ENCODE data around the gene FAM98A. TPM values are rescaled to one million over a fixed set of nuclear protein-coding genes. Genes with fewer than 3 reads are reported as not detected.

FAM98A gene
- total and polyA plus RNA-seq, 9 of the 15 experiments (the other 6 are each of a cell fraction or from before 2014, with no cell fraction given), result 16.5 to 238 (median 44.6) TPM

GRCh38 chr2:33598561-33599174 lies 431 bp downstream of the FAM98A start (continued):
- TF ChIP-seq NR3C1 (CRISPR knock-in tag; IDR thresholded peaks at IDR 0.05) (no peak; the same call in 1 of the 2 replicates), NFATC3 (IDR thresholded peaks at IDR 0.05) (no peak), ZNF316 (IDR thresholded peaks at IDR 0.05) (0 out of 2 replicates have a peak, but pooled peaks have one; percentile 43), PKNOX1 (IDR thresholded peaks at IDR 0.05) (peak; percentile 52), ZFX (CRISPR knock-in tag; IDR thresholded peaks at IDR 0.05) (peak; percentile 55; the same call in 1 of the 2 replicates), TEAD2 (tag; IDR thresholded peaks at IDR 0.05) (no peak), NR2C2 (CRISPR knock-in tag; IDR thresholded peaks at IDR 0.05) (no peak), NR2C2 (tag; IDR thresholded peaks at IDR 0.05) (0 out of 2 replicates have a peak, but pooled peaks have one; percentile 3), KDM5B (IDR thresholded peaks at IDR 0.05; ENCODE audit: insufficient replicate concordance, low read depth, low read length) (peak; percentile 5), SAFB (IDR thresholded peaks at IDR 0.05; ENCODE audit: borderline replicate concordance, low read depth, low read length) (no peak), CHD1 (IDR thresholded peaks at IDR 0.05; ENCODE audit: low read length) (peak; percentile 55), BCOR (IDR thresholded peaks at IDR 0.05) (peak; percentile 27; the same call in 1 of the 2 replicates), TFE3 (CRISPR knock-in tag; IDR thresholded peaks at IDR 0.05) (no peak), PBX2 (CRISPR knock-in tag; IDR thresholded peaks at IDR 0.05; ENCODE audit: low read depth) (no peak), PBX2 (tag; conservative IDR thresholded peaks at IDR 0.05; ENCODE audit: low read depth) (0 out of 2 replicates have a peak, but pooled peaks have one; percentile 12), KDM1A (IDR thresholded peaks at IDR 0.05) (peak; percentile 61 to 79; a peak in 3 of 4 replicates), TAF1 (IDR thresholded peaks at IDR 0.05; ENCODE audit: control insufficient read depth, extremely low read depth, insufficient read depth, low read length, severe bottlenecking) (peak; percentile 9), PHB (CRISPR knock-in tag; IDR thresholded peaks at IDR 0.05) (no peak), ZBTB9 (CRISPR knock-in tag; IDR thresholded peaks at IDR 0.05) (no peak), DPF2 (IDR thresholded peaks at IDR 0.05) (peak; percentile 51; the same call in 1 of the 2 replicates), SRSF1 (IDR thresholded peaks at IDR 0.05; ENCODE audit: low read depth, low read length) (no peak), XRCC4 (IDR thresholded peaks at IDR 0.05; ENCODE audit: extremely low read depth, insufficient read depth, insufficient read length) (no peak), NR2F6 (CRISPR knock-in tag; IDR thresholded peaks at IDR 0.05) (no peak)
